Measurements from ENCODE around the gene QRICH1. TPM values are rescaled to one million over a fixed set of nuclear protein-coding genes. Genes with fewer than 3 reads are reported as not detected.
A peak's percentile ranks its signal among the peaks of the same experiment; 100 is the strongest.

The QRICH1 gene
- total and polyA plus RNA-seq, 10 of the 15 experiments (the other 5 are each of a cell fraction or from before 2014, with no cell fraction given): 22.2 to 116 (median 81.4) TPM

DNA sequence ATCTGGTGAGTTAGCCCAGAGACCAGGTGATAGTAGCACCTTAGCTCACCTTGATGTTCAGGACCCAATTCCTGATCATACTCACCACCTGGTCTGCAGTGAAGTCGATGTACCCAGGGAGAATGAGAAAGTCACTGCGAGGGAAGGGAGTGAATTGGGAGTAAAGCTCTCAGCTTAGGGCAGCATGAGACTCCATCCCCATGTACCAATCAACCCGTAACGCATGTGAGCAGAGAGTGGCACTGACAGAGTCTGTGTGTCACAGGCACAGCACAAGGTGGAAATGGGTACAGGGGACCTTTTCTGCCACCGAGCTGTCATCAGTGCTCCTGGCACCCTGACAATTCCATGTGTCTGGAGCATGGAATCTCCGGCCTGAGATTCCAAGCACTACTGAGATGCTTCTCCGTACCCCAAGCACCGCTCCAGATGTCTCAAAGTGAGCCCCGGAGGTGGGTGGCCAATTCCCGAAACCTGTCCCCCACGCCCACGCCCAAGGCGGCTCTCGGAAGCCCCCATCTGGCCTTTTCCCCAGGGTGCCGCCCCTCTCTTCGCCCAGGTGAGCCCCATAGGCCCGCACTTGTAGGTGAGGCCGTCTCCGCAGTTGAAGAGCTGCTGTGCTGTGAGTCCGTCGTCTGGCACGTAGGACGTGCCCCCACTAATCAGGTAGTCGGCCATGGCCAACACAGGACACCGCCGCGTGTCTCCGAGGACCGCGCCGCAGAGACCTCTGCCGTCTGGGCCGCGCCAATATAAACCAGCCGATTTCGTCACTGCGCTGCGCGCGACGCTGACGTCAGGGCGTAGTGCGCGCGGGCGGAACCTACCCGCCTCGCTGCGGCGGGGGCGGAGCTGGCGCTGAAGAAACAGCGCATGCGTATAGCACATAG lies 65.0 kb downstream of the QRICH1 start, which contains the start of gene IMPDH2 (continued):
- TF ChIP-seq, protein P1, sequence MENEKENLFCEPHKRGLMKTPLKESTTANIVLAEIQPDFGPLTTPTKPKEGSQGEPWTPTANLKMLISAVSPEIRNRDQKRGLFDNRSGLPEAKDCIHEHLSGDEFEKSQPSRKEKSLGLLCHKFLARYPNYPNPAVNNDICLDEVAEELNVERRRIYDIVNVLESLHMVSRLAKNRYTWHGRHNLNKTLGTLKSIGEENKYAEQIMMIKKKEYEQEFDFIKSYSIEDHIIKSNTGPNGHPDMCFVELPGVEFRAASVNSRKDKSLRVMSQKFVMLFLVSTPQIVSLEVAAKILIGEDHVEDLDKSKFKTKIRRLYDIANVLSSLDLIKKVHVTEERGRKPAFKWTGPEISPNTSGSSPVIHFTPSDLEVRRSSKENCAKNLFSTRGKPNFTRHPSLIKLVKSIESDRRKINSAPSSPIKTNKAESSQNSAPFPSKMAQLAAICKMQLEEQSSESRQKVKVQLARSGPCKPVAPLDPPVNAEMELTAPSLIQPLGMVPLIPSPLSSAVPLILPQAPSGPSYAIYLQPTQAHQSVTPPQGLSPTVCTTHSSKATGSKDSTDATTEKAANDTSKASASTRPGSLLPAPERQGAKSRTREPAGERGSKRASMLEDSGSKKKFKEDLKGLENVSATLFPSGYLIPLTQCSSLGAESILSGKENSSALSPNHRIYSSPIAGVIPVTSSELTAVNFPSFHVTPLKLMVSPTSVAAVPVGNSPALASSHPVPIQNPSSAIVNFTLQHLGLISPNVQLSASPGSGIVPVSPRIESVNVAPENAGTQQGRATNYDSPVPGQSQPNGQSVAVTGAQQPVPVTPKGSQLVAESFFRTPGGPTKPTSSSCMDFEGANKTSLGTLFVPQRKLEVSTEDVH (IDR thresholded peaks at IDR 0.05; ENCODE audit: low read depth, partially characterized antibody): peak; percentile 15
- no peak for TF ChIP-seq BCL11A (IDR thresholded peaks at IDR 0.05; ENCODE audit: low read depth, low read length)
- TF ChIP-seq CHD2 (IDR thresholded peaks at IDR 0.05; ENCODE audit: borderline replicate concordance, low read depth, low read length): peak; percentile 57
- TF ChIP-seq CEBPB (IDR thresholded peaks at IDR 0.05; ENCODE audit: borderline replicate concordance in 1 of 2, low read depth in 2 of 2, low read length in 2 of 2): peak in 1 of 2 experiments; percentile 59; a peak in 1 of 4 replicates
- peak; percentile 83; the same call in 1 of the 2 replicates for TF ChIP-seq SIN3A (IDR thresholded peaks at IDR 0.05; ENCODE audit: low read depth, low read length)
- TF ChIP-seq, protein P2, sequence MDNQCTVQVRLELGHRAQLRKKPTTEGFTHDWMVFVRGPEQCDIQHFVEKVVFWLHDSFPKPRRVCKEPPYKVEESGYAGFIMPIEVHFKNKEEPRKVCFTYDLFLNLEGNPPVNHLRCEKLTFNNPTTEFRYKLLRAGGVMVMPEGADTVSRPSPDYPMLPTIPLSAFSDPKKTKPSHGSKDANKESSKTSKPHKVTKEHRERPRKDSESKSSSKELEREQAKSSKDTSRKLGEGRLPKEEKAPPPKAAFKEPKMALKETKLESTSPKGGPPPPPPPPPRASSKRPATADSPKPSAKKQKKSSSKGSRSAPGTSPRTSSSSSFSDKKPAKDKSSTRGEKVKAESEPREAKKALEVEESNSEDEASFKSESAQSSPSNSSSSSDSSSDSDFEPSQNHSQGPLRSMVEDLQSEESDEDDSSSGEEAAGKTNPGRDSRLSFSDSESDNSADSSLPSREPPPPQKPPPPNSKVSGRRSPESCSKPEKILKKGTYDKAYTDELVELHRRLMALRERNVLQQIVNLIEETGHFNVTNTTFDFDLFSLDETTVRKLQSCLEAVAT (IDR thresholded peaks at IDR 0.05): 0 out of 2 replicates have a peak, but pooled peaks have one; percentile 40
- no peak for TF ChIP-seq HDGF (IDR thresholded peaks at IDR 0.05)
- TF ChIP-seq, protein P3, sequence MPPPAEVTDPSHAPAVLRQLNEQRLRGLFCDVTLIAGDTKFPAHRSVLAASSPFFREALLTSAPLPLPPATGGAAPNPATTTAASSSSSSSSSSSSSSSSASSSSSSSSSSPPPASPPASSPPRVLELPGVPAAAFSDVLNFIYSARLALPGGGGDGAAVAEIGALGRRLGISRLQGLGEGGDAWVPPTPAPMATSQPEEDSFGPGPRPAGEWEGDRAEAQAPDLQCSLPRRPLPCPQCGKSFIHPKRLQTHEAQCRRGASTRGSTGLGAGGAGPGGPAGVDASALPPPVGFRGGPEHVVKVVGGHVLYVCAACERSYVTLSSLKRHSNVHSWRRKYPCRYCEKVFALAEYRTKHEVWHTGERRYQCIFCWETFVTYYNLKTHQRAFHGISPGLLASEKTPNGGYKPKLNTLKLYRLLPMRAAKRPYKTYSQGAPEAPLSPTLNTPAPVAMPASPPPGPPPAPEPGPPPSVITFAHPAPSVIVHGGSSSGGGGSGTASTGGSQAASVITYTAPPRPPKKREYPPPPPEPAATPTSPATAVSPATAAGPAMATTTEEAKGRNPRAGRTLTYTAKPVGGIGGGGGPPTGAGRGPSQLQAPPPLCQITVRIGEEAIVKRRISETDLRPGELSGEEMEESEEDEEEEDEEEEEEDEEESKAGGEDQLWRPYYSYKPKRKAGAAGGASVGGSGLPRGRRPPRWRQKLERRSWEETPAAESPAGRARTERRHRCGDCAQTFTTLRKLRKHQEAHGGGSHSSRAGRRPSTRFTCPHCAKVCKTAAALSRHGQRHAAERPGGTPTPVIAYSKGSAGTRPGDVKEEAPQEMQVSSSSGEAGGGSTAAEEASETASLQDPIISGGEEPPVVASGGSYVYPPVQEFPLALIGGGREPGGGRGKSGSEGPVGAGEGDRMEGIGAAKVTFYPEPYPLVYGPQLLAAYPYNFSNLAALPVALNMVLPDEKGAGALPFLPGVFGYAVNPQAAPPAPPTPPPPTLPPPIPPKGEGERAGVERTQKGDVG (CRISPR knock-in tag; IDR thresholded peaks at IDR 0.05): no peak
- TF ChIP-seq KAT2A (conservative IDR thresholded peaks at IDR 0.05; ENCODE audit: control insufficient read depth, low read depth, low read length): no peak
- TF ChIP-seq SREBF1 (IDR thresholded peaks at IDR 0.05; ENCODE audit: low read length): no peak
- TF ChIP-seq PAX8 (IDR thresholded peaks at IDR 0.05): no peak
- peak; percentile 99 for TF ChIP-seq POLR2AphosphoS2 (IDR thresholded peaks at IDR 0.05; ENCODE audit: low read depth, low read length)
- TF ChIP-seq ATF7 (IDR thresholded peaks at IDR 0.05; ENCODE audit: low read depth): peak; percentile 89
- no peak for TF ChIP-seq RUNX3 (IDR thresholded peaks at IDR 0.05; ENCODE audit: low read length)
- peak; percentile 43 for TF ChIP-seq NR2F1 (conservative IDR thresholded peaks at IDR 0.05)
- peak; percentile 70; the same call in 1 of the 2 replicates for TF ChIP-seq TCF3 (IDR thresholded peaks at IDR 0.05; ENCODE audit: borderline replicate concordance, insufficient read depth, low read depth, low read length)
- TF ChIP-seq, protein P4, sequence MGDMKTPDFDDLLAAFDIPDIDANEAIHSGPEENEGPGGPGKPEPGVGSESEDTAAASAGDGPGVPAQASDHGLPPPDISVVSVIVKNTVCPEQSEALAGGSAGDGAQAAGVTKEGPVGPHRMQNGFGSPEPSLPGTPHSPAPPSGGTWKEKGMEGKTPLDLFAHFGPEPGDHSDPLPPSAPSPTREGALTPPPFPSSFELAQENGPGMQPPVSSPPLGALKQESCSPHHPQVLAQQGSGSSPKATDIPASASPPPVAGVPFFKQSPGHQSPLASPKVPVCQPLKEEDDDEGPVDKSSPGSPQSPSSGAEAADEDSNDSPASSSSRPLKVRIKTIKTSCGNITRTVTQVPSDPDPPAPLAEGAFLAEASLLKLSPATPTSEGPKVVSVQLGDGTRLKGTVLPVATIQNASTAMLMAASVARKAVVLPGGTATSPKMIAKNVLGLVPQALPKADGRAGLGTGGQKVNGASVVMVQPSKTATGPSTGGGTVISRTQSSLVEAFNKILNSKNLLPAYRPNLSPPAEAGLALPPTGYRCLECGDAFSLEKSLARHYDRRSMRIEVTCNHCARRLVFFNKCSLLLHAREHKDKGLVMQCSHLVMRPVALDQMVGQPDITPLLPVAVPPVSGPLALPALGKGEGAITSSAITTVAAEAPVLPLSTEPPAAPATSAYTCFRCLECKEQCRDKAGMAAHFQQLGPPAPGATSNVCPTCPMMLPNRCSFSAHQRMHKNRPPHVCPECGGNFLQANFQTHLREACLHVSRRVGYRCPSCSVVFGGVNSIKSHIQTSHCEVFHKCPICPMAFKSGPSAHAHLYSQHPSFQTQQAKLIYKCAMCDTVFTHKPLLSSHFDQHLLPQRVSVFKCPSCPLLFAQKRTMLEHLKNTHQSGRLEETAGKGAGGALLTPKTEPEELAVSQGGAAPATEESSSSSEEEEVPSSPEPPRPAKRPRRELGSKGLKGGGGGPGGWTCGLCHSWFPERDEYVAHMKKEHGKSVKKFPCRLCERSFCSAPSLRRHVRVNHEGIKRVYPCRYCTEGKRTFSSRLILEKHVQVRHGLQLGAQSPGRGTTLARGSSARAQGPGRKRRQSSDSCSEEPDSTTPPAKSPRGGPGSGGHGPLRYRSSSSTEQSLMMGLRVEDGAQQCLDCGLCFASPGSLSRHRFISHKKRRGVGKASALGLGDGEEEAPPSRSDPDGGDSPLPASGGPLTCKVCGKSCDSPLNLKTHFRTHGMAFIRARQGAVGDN (IDR thresholded peaks at IDR 0.05): peak; percentile 99
- peak; percentile 96 for TF ChIP-seq CBFB (IDR thresholded peaks at IDR 0.05; ENCODE audit: low read depth)
